ENCODE measurements around the gene PTPRN2. TPM values are rescaled to one million over a fixed set of nuclear protein-coding genes. Genes with fewer than 3 reads are reported as not detected.

Gene PTPRN2
- total RNA-seq, 1 experiment from 2014 or later = 2.1 TPM

DNA sequence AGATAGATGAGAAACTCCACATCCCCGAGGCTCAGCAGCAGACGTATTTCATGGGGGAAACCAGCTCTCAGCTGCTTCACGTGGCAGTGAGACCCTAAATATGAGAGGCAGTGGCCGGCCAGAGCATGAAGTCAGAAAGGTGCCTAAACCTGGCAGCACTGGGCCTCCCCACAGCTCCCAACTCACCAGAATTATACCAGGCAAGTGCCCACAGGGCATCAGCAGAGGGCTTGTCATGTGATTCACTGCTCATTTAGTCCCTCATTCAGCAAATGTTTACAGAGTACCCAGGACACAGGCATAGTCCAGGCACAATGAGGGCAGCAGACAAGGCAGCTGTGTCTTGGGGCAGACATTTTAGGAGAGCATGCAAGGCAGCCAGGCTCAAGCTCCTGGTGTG lies 212.6 kb downstream of the PTPRN2 start:
- Histone ChIP-seq H3K79me2 (ENCODE audit: insufficient read depth, low read length) (no peaks in the 10 kb centered on the region), H3K27me3 (ENCODE audit: insufficient read depth, low read length) (peaks cover 14% of the 10 kb centered on the region), H3K9ac (ENCODE audit: low read length) (no peak overlapping the region), H3K9me2 (ENCODE audit: insufficient read depth) (no peaks in the 10 kb centered on the region), H3K9me3 (ENCODE audit: control insufficient read depth in 1 of 2, insufficient read depth in 1 of 2, low read depth in 1 of 2, low read length in 2 of 2) (no peaks in the 10 kb centered on the region), H3K4me1 (ENCODE audit: control insufficient read depth in 1 of 2, insufficient read depth in 2 of 2, low read length in 2 of 2) (no peaks in the 10 kb centered on the region), H3K36me3 (ENCODE audit: control insufficient read depth in 1 of 2, insufficient read depth in 2 of 2, low read length in 2 of 2) (no peaks in the 10 kb centered on the region), H4K20me1 (ENCODE audit: insufficient read depth) (no peaks in the 10 kb centered on the region), H3K4me3 (replicated peaks in 1 of 2; ENCODE audit: low read depth in 1 of 2, low read length in 2 of 2) (no peak overlapping the region), H3K4me2 (ENCODE audit: low read length) (no peak overlapping the region), H2AFZ (ENCODE audit: low read depth, low read length, poor library complexity, severe bottlenecking) (no peak overlapping the region), H3K27ac (ENCODE audit: low read depth, low read length) (no peak overlapping the region)
- DNase-seq (ENCODE audit: low read depth, low spot score) = no peak
- POLR2A ChIA-PET = no interaction called here
- intact Hi-C loops (cut with micrococcal nuclease) = no loop called here
- BruUV-seq (replicated peaks) = no TSS peak
- TF ChIP-seq CBX3 (IDR thresholded peaks at IDR 0.05; ENCODE audit: low read depth) (no peak), JUND (IDR thresholded peaks at IDR 0.05) (no peak)
- TF ChIP-seq, protein P1, sequence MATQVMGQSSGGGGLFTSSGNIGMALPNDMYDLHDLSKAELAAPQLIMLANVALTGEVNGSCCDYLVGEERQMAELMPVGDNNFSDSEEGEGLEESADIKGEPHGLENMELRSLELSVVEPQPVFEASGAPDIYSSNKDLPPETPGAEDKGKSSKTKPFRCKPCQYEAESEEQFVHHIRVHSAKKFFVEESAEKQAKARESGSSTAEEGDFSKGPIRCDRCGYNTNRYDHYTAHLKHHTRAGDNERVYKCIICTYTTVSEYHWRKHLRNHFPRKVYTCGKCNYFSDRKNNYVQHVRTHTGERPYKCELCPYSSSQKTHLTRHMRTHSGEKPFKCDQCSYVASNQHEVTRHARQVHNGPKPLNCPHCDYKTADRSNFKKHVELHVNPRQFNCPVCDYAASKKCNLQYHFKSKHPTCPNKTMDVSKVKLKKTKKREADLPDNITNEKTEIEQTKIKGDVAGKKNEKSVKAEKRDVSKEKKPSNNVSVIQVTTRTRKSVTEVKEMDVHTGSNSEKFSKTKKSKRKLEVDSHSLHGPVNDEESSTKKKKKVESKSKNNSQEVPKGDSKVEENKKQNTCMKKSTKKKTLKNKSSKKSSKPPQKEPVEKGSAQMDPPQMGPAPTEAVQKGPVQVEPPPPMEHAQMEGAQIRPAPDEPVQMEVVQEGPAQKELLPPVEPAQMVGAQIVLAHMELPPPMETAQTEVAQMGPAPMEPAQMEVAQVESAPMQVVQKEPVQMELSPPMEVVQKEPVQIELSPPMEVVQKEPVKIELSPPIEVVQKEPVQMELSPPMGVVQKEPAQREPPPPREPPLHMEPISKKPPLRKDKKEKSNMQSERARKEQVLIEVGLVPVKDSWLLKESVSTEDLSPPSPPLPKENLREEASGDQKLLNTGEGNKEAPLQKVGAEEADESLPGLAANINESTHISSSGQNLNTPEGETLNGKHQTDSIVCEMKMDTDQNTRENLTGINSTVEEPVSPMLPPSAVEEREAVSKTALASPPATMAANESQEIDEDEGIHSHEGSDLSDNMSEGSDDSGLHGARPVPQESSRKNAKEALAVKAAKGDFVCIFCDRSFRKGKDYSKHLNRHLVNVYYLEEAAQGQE (IDR thresholded peaks at IDR 0.05; ENCODE audit: low read depth) = no peak
- TF ChIP-seq, protein P2, sequence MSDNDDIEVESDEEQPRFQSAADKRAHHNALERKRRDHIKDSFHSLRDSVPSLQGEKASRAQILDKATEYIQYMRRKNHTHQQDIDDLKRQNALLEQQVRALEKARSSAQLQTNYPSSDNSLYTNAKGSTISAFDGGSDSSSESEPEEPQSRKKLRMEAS (IDR thresholded peaks at IDR 0.05) = no peak
- RAD21 ChIA-PET (ENCODE audit: low non-redundant PET in 1 of 2, low total read pairs in 2 of 2, uncharacterized antibody in 2 of 2, unreplicated experiment in 2 of 2) = no interaction called here
- ATAC-seq = no peak
- CTCF ChIA-PET = no interaction called here

DNA sequence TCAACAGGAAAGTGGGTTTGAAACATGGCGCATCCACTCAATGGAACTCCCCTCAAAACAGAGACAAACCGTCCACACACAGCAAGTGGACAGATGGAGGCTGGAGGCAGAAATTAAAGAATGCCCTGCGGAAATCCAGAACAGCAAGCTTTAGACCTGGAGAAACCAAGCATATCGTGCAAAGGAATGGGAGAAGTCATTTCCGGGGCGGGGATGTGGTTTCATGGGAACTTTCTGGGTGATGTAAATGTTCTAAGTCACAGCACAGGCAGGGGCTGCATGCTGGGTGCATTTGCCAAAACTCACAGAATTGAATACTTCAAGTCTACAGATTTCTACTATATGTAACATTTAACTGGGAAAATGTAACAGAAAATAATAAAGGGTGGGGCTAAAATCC lies 213.0 kb downstream of the PTPRN2 start:
- ChIA-PET POLR2A (no interaction called here), RAD21 (ENCODE audit: low non-redundant PET in 1 of 2, low total read pairs in 2 of 2, uncharacterized antibody in 2 of 2, unreplicated experiment in 2 of 2) (no interaction called here), CTCF (no interaction called here)
- Histone ChIP-seq H3K9ac (ENCODE audit: low read length) (no peak overlapping the region), H3K79me2 (ENCODE audit: insufficient read depth, low read length) (no peaks in the 10 kb centered on the region), H3K4me1 (ENCODE audit: control insufficient read depth in 1 of 2, insufficient read depth in 2 of 2, low read length in 2 of 2) (no peaks in the 10 kb centered on the region), H3K27me3 (ENCODE audit: insufficient read depth, low read length) (peaks cover 14% of the 10 kb centered on the region), H3K4me3 (replicated peaks in 1 of 2; ENCODE audit: low read depth in 1 of 2, low read length in 2 of 2) (no peak overlapping the region), H3K9me3 (ENCODE audit: control insufficient read depth in 1 of 2, insufficient read depth in 1 of 2, low read depth in 1 of 2, low read length in 2 of 2) (no peaks in the 10 kb centered on the region), H2AFZ (ENCODE audit: low read depth, low read length, poor library complexity, severe bottlenecking) (no peak overlapping the region), H4K20me1 (ENCODE audit: insufficient read depth) (no peaks in the 10 kb centered on the region), H3K36me3 (ENCODE audit: control insufficient read depth in 1 of 2, insufficient read depth in 2 of 2, low read length in 2 of 2) (no peaks in the 10 kb centered on the region), H3K27ac (ENCODE audit: low read depth, low read length) (no peak overlapping the region), H3K9me2 (ENCODE audit: insufficient read depth) (no peaks in the 10 kb centered on the region), H3K4me2 (ENCODE audit: low read length) (no peak overlapping the region)
- DNase-seq (ENCODE audit: low read depth, low spot score) (no peak), ATAC-seq (no peak)
- no TSS peak for BruUV-seq (replicated peaks)
- intact Hi-C loops (cut with micrococcal nuclease) = no loop called here
- no peak for TF ChIP-seq YY1 (IDR thresholded peaks at IDR 0.05; ENCODE audit: extremely low read depth, insufficient replicate concordance, low read depth, low read length)
- TF ChIP-seq ZFX (IDR thresholded peaks at IDR 0.05) = no peak
- TF ChIP-seq TCF7L2 (IDR thresholded peaks at IDR 0.05; ENCODE audit: borderline replicate concordance, extremely low read depth, insufficient read depth, insufficient read length) = no peak
- no peak for TF ChIP-seq ELF1 (IDR thresholded peaks at IDR 0.05; ENCODE audit: borderline replicate concordance, low read depth)
- TF ChIP-seq, protein P3, sequence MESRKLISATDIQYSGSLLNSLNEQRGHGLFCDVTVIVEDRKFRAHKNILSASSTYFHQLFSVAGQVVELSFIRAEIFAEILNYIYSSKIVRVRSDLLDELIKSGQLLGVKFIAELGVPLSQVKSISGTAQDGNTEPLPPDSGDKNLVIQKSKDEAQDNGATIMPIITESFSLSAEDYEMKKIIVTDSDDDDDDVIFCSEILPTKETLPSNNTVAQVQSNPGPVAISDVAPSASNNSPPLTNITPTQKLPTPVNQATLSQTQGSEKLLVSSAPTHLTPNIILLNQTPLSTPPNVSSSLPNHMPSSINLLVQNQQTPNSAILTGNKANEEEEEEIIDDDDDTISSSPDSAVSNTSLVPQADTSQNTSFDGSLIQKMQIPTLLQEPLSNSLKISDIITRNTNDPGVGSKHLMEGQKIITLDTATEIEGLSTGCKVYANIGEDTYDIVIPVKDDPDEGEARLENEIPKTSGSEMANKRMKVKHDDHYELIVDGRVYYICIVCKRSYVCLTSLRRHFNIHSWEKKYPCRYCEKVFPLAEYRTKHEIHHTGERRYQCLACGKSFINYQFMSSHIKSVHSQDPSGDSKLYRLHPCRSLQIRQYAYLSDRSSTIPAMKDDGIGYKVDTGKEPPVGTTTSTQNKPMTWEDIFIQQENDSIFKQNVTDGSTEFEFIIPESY (IDR thresholded peaks at IDR 0.05; ENCODE audit: extremely low read depth, insufficient replicate concordance, low read length) = no peak
- TF ChIP-seq POLR2AphosphoS5 (IDR thresholded peaks at IDR 0.05; ENCODE audit: low read depth, low read length) = no peak
- TF ChIP-seq SP1 (IDR thresholded peaks at IDR 0.05; ENCODE audit: low read depth) = no peak
- TF ChIP-seq ZNF274 (IDR thresholded peaks at IDR 0.05; ENCODE audit: low read depth, low read length) = no peak
- TF ChIP-seq, protein P4, sequence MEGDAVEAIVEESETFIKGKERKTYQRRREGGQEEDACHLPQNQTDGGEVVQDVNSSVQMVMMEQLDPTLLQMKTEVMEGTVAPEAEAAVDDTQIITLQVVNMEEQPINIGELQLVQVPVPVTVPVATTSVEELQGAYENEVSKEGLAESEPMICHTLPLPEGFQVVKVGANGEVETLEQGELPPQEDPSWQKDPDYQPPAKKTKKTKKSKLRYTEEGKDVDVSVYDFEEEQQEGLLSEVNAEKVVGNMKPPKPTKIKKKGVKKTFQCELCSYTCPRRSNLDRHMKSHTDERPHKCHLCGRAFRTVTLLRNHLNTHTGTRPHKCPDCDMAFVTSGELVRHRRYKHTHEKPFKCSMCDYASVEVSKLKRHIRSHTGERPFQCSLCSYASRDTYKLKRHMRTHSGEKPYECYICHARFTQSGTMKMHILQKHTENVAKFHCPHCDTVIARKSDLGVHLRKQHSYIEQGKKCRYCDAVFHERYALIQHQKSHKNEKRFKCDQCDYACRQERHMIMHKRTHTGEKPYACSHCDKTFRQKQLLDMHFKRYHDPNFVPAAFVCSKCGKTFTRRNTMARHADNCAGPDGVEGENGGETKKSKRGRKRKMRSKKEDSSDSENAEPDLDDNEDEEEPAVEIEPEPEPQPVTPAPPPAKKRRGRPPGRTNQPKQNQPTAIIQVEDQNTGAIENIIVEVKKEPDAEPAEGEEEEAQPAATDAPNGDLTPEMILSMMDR (IDR thresholded peaks at IDR 0.05 in 2 of 3, conservative IDR thresholded peaks at IDR 0.05 in 1 of 3; ENCODE audit: borderline replicate concordance in 1 of 3, insufficient read depth in 1 of 3, low read depth in 2 of 3, low read length in 2 of 3) = no peak
- no peak for TF ChIP-seq SRF (IDR thresholded peaks at IDR 0.05; ENCODE audit: low read depth)
